Esophagus muscularis mucosa (tissue), 4 donors: Measurements from ENCODE around the gene CNN2.

Experiments
- EP300 ChIP-seq: sonication (generic); formaldehyde crosslinking; IDR thresholded peaks from one replicate; pipeline ENCODE4 v1.6.1; 2017; ENCODE audit warnings: antibody characterized with exemption
- POLR2A ChIP-seq: fragments of 450-650 bp; IDR thresholded peaks from one replicate; pipeline ENCODE4 v1.6.1; 2017; ENCODE audit warnings: antibody characterized with exemption, moderate library complexity, mild to moderate bottlenecking, low read depth
- POLR2AphosphoS5 ChIP-seq, 2 donors: sonication (generic); formaldehyde crosslinking; IDR thresholded peaks; one replicate each; pipeline ENCODE4 v1.6.1; 2017; ENCODE audit warnings: antibody characterized with exemption in 2 of 2
- TF ChIP-seq, protein P1 (sequence below), 3 experiments: fragments of 200-600 bp in 2 of 3; fragments of 450-650 bp in 1 of 3; sonication (generic) in 2 of 3; IDR thresholded peaks; one replicate each; pipeline ENCODE4 v1.5.1; 2017 to 2019; ENCODE audit warnings: antibody characterized with exemption in 3 of 3, mild to moderate bottlenecking in 2 of 3, moderate library complexity in 1 of 3

DNA sequence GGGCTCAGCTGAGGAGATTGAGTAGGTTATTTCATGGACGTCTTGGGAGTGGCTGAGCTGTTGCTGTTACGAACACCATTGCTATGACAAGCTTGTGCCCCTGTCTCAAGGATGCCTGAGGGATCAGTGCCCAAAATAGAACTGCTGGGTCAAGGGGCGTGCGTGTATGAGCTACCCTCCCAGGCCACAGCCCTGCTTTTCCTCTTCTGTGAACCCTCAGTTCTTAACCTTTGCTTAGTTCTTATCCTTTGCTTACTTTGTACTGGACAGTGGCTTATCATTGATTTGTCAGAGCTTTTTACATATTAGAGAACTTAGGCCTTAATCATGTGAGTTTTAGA, 49.6 kb downstream of the CNN2 start:
- TF ChIP-seq POLR2A = no peak
- TF ChIP-seq POLR2AphosphoS5 (IDR thresholded peaks at IDR 0.05) = no peak
- TF ChIP-seq EP300 = no peak
- TF ChIP-seq, protein P1, sequence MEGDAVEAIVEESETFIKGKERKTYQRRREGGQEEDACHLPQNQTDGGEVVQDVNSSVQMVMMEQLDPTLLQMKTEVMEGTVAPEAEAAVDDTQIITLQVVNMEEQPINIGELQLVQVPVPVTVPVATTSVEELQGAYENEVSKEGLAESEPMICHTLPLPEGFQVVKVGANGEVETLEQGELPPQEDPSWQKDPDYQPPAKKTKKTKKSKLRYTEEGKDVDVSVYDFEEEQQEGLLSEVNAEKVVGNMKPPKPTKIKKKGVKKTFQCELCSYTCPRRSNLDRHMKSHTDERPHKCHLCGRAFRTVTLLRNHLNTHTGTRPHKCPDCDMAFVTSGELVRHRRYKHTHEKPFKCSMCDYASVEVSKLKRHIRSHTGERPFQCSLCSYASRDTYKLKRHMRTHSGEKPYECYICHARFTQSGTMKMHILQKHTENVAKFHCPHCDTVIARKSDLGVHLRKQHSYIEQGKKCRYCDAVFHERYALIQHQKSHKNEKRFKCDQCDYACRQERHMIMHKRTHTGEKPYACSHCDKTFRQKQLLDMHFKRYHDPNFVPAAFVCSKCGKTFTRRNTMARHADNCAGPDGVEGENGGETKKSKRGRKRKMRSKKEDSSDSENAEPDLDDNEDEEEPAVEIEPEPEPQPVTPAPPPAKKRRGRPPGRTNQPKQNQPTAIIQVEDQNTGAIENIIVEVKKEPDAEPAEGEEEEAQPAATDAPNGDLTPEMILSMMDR (IDR thresholded peaks at IDR 0.05) = no peak
